ENCODE data around the gene PPIF. TPM values are rescaled to one million over a fixed set of nuclear protein-coding genes. Genes with fewer than 3 reads are reported as not detected.

PPIF gene
- total RNA-seq, 1 donor from 2014 or later: 18.8 TPM

DNA sequence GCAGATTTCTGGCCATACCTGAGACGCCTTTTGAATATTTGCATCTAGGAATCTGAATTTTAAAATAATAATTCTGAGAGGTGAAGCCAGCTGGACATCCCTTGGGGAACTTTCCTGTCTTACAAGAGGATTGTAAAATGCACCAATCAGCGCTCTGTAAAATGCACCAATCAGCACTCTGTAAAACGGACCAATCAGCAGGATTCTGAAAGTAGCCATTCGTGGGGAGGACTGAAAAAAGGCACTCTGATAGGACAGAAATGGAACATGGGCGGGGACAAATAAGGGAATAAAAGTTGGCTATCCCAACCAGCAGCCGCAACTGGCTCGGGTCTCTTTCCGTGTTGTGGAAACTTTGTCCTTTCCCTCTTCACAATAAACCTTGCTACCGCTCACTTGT is 9.9 kb downstream of the PPIF start:
- no peak for DNase-seq (ENCODE audit: low spot score)
- intact Hi-C loops (cut with DNase I): no loop called here
- no peak for ATAC-seq

DNA sequence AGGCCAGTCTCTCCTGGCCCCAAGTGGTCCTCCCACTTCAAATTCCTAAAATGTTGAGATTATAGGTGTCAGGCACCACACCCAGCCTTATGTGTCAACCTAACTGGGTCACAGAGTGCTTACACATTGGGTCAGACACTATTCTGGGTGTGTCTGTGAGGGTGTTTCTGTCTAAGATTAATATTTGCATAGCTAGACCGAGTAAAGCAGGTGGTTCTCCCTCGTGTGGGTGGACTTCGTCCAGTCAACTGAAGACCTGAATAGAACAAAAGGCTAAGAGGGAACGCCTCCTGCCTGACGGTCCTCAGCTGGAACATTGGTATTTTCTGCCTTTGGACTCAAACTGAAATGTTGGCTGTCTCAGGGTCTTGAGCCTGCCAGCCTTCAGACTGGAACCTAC is 11.5 kb downstream of the PPIF start:
- intact Hi-C loops (cut with DNase I): no loop called here
- DNase-seq (ENCODE audit: low spot score) (no peak), ATAC-seq (no peak)

DNA sequence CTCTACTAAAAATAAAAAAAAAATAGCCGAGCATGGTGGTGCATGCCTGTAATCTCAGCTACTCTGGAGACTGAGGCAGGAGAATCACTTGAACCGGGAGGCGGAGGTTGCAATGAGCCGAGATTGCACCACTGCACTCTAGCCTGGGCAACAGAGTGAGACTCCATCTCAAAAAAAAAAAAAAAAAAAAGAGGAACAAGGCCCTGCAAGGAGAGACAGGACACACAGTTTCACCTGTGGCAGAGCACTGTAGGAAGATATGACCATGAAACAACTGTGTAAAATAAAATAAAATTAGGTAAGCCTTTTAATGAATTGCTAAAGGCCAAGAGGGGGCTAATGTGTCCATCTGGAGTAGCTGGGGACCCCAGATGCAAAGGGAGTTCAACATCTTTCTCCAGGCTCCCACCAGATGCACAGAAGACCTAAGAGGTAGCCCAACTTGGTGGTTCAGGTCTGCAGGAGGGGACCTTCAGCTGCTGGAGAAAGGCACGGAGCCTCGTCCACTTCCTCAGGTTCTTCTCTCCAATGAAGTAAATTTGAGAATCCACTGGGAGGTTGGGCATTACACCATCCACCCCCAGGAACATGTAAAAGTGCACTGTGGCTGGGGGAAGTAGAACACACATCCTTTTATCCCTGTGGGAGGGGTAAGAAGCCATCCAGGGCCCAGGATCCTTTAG is 12.7 kb downstream of the PPIF start:
- DNase-seq (ENCODE audit: low spot score): no peak
- intact Hi-C loops (cut with DNase I): no loop called here
- ATAC-seq: no peak

DNA sequence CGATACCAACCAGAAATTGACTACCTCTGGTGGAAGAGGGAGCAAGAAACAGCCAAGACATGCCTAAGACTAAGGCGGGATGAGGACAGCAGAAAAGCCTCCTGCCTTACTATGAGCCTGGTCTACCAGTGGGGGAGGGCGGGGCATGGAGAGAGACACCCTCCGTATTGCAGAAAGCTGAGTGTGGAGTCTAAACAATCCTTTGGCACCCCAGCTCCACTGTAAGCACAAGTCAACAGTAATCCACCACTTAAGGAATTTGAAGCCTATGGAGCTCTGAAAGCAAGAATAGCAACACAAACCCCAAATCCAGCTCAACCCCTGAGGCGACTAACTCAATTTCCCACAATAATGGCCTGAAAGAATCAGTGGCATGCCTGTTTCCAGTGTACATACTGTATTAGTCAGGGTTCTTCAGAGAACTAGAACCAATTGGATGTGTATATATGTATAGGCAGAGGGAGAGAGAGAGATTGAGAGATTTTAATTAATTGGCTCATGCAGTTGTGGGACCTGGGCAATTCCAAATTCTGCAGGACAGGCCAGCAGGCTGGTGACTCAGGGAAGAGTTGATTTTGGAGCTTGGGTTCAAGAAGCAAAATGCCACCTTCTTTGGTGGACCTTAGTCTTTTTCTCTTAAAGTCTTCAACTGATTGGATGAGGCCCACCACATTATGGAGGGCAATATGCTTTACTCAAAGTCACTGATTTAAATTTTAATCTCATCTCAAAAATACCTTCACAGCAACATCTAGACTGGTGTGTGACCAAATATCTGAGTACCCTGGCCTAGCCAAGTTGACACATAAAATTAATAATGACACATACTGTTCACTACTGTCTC is 13.5 kb downstream of the PPIF start:
- DNase-seq (ENCODE audit: low spot score) (no peak), ATAC-seq (no peak)
- intact Hi-C loops (cut with DNase I): no loop called here

DNA sequence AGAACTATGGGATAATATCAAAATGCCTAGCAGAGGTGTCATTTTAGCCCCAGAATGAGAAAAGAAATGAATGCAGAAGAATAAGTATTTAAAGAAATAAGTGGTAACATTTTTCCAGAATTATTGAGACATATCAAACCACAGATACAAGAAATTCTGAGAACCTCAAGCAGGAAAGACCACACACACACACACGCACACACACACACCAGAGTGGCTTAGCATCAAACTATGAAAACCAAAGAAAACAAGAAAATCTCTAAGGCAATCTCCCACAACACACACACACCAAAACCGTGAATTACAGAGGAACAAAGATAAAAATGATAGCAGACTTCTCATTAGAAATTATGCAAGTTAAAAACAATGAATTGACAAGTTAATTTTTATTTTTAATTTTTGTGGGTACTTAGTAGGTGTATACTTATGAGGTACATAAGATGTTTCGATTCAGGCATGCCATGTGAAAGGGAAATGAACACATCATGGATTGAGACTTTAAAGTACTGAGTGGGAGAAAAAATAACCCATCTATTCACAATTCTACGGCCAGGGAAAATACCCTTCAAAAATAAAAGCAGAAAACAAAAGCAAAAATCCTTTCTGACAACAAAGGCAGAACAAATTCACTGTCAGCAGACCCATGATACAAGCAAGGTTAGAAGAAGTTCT is 14.6 kb downstream of the PPIF start:
- DNase-seq (ENCODE audit: low spot score): no peak
- intact Hi-C loops (cut with DNase I): no loop called here
- ATAC-seq: no peak

DNA sequence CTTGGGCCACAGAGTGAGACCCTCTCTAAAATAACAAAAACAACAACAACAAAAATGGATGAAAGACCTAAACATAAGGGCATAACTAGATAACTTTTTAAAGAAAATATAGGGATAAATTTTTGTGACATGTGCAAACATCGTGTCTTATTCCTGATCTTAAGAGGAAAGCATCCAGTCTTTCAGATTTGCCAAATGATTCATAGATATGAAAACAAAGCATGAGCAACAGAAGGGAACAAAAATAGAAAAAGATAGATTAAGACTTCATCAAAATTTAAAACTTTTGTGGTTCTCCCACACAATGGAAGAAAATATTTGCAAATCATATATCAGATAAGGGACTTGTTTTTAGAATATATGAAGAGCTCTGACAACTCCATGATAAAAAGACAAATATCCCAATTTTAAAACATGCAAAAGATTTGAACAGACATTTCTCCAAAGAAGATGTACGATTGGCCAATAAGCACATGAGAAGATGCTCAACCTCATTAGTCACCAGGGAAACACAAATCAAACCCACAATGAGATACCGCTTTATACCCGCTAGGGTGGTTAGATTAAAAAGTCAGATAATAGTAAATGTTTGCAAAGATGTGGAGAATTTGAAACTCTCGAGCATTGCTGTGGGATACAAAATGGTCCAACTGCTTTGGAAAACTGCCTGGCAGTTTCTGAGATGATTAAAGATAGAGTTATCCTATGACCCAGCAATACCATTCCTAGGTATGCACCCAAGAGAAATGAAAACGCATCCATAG is 20.3 kb downstream of the PPIF start:
- ATAC-seq (no peak), DNase-seq (ENCODE audit: low spot score) (no peak)
- intact Hi-C loops (cut with DNase I): no loop called here

DNA sequence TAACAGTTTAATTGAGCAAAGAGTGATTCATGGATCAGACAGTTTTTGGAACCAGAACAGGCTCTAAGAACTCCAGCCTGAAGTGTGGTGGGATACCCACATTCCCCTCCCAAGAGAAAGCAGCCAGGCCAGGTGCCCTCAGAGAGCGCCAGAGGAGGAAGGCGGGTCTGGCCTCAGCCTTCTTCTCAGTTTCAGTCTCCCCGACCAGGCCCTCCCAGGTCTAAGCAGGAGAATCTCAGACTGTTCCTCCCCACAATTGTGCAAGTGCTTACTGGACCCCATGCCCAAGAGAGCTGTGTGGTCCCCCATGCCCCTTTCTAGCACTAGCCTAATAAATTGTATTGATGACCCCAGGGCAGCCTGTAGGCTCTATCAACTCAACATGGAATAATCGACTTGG is 25.6 kb downstream of the PPIF start:
- no peak for DNase-seq (ENCODE audit: low spot score)
- intact Hi-C loops (cut with DNase I): no loop called here
- no peak for ATAC-seq

DNA sequence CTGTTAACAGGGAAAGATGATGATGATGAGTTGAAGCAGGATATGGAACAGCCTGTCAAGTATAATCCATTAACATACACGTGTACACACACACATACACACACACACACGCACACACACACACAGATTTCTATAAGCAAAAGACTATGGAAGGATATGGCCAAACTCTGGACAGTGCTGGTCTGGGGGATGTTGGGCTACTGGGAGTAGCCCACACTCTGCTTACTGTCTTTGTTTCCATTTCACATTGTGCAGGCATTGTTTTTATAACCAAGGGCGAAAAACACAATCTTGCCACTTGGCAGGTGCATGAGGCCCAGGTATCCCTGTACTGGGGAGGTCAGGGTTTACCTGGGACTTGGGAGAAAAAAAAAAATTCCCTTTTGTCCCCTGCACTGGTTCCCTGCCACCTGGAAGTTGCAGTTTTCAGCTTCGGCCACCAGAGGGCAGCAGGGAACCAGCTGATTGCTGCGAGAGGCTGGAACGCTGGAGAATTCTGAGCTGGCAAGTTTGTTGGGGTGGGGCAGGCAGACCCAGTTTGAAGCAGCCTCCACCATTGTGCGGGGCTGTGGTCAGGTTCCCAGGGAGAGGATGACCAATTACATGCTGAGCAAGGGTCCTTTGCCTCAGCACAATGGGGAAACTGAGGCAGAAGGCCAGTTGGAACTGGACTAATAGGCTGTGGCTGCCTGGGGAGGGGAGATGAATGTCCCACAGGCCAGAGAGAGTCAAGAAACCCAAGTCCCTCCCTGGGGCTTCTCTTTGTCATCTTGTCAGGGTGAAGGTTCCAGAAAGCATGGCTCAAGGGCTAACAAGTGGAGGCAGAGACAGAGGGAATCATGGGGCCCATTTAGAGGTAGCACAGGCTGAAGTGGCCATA is 27.3 kb downstream of the PPIF start:
- DNase-seq (ENCODE audit: low spot score) (peak; percentile 92), ATAC-seq (peak; percentile 82)
- intact Hi-C loops (cut with DNase I): no loop called here

DNA sequence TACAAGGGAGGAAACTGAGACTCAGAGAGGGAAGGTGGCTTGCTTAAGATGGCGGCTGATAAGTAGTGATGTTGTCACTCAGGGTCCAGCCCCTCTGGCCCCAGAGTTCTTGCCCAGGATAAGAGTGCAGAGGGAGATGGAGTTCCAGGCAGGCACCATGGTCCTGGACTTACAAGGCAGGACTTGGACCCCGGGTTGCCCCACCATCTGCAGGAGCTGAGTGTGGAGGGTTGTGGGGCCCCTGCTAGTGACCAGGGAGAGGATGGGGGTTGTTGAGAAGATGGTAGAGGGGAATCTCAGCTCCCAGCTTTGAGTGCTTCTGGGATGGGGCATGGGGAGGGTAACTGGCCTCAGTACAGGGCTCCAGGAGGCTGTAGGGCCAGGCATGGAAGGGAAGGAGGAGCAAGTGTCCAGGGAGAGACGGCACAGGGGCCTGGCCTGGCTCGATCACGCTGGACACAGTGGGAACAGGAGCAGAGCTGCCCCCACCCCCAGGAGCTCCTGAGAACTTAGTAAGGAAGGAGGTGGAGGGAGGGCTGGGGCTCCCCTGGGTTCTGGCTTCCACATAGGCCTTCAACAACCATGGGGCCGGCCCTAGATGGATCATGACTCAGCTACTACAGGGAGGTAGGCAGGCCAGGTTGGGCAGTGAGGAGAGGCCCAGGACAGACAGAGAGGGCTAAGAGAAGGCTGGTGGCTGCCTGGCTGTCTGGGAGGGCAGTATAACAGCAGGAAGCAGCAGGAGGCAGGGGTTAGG is 28.2 kb downstream of the PPIF start:
- no peak for ATAC-seq
- intact Hi-C loops (cut with DNase I): no loop called here
- peak; percentile 54 for DNase-seq (ENCODE audit: low spot score)

DNA sequence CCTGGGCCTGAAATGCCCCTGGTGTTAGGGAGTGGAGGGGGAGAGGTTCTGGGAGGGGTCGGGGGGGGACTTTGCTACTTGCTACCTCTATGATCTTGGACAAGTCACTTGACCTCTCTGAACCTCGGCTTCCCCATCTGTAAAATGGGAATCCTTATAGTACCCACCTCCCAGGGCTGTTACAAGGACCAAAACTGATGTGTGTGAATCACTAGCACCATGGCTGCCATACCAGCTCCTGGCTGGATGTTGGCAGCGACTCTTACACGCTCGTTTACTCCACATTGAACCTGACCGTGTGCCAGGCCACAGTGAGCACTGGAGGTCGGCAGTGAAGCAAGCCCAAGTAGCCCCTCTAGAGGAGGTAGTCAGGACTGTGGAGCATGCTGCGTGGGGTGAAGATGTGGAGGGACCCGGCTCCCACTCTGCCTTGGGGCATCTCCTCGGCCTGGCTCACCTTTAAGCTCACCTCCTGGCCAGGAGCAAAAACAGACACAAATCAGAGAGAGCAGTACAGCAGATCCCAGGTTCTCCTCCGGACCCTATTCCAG is 28.9 kb downstream of the PPIF start:
- ATAC-seq (no peak), DNase-seq (ENCODE audit: low spot score) (no peak)
- intact Hi-C loops (cut with DNase I): no loop called here

DNA sequence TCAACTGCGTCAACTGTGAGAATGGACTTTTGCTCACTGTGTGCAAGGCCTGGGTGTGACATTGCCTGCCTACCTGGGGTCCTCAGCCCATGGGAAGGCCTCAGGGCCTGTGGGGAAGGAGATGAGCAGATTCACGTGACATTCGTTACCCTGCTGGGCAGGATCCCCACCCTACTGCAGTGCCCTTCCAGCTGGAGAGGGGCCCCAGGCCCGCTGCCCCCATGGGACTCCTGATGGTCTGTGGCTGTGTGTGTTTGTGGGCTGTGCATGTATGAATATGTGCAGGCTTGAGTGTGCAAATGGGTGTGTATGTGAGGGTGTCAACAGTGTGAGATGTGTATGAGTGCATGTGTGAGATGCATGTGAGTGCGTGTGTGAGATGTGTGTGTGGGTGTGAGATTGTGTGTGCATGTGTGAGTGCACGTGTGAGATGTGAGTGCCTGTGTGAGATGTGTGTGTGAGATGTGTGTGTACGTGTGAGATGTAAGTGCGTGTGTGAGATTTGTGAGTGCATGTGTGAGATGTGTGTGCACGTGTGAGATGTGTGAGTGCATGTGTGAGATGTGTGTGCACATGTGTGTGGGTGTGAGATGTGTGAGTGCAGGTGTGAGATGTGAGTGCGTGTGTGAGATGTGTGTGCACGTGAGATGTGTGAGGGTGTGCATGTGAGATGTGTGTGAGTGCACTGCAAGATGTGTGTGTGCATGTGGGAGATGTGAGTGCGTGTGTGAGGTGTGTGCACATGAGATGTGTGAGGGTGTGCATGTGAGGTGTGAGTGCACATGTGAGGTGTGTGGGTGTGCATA is 29.7 kb downstream of the PPIF start:
- ATAC-seq: no peak
- DNase-seq (ENCODE audit: low spot score): no peak
- intact Hi-C loops (cut with DNase I): no loop called here

DNA sequence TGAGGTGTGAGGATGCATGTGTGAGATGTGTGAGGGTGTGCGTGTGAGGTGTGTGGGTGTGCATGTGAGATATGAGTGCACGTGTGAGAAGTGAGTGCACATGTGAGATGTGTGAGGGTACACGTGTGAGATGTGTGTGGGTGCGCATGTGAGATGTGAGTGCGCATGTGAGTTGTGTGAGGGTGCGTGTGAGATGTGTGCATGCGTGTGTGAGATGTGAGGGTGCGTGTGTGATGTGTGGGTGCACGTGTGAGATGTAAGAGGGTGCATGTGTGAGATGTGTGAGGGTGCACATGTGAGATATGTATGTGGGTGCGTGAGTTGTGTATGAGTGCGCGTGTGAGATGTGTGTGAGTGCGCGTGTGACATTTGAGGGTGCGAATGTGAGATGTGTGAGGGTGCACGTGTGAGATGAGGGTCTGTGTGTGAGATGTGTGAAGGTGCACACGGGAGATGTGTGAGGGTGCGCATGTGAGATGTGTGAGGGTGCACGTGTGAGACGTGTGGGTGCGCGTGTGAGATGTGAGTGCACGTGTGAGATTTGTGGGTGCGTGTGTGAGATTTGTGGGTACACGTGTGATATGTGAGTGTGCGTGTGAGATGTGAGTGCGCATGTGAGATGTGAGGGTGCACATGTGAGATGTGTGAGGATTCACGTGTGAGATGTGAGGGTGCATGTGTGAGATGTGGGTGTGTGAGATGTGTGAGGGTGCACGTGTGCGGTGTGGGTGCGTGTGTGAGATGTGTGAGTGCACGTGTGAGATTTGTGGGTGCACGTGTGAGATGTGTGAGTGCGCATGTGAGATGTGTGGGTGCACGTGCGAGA is 30.5 kb downstream of the PPIF start:
- DNase-seq (ENCODE audit: low spot score) (no peak), ATAC-seq (no peak)
- intact Hi-C loops (cut with DNase I): no loop called here

DNA sequence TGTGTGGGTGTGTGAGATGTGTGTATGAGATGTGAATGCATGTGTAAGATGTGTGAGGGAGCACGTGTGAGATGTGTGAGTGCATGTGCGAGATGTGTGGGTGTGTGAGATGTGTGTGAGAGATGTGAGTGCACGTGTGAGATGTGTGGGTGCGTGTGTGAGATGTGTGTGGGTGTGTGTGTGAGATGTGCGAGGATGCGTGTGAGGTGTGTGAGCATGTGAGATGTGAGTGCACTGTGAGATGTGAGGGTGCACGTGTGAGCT is 31.0 kb downstream of the PPIF start:
- DNase-seq (ENCODE audit: low spot score): no peak
- intact Hi-C loops (cut with DNase I): no loop called here
- ATAC-seq: no peak

DNA sequence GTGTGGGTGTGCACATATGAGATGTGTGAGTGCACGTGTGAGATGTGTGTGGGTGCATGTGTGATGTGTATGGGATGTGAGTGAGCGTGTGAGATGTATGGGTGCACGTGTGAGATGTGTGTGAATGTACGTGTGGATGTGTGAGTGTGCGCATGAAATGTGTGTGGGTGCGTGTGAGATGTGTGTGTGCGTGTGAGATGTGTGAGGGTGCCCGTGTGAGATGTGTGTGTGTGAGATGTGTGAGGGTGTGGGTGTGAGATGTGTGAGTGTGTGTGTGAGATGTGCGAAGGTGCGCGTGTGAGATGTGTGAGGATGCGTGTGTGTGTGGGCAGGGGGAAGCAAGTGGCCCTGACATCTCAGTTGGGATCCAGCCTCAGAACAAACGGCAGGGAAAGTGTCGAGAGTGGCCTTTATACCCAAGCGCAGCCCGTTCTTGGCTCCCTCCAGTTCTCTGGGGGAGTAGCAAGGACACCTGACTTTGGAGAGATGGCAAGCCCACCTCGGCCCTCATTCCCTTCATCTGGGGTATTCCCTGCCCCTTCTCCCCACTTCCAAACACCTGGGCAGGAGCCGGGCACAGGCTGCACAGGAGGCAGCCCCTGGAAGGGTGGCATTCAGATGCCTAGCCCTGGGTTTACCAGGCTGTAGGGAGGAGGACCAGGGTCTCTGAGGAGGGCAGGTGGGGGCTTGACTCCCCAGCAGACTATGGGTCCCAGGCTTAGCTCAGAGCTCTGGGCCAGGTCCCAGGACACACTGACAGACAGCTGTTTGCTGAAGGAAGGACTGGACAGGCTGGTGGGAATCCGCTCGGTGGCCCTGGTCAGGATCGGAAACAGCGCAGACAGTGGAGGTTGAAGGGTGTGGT is 31.6 kb downstream of the PPIF start:
- ATAC-seq (no peak), DNase-seq (ENCODE audit: low spot score) (peak; percentile 55)
- intact Hi-C loops (cut with DNase I): no loop called here

DNA sequence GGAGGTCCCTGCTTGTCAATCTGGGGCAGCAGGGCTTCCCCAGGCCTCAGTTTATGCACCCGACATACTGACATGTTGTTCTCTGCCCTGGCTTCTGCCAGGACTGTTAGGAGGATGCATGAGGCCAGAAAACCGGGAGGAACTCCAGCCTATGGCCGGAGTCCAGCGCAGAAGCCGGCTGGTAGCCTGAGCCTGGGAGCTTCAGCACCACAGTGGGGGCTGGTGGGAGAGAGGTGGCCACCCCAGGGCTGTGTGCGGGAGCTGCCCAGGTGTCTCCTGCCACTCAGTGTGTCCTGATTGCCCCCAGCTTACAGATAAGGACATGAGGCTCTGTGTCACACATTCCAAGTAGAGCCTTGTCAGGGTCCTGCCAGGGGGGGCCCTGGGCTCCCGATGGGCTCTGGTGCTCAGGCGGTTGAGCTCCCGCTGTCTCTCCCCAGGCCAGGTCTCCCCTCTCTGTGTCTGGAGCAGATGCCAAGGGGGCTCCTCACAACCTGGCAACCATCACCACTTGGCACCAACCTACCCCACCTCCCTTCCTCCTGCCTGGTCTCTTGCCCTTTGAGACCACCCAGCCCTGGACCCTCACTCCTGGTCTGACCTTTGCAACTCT is 32.3 kb downstream of the PPIF start:
- intact Hi-C loops (cut with DNase I): no loop called here
- ATAC-seq (peak; percentile 36), DNase-seq (ENCODE audit: low spot score) (peak; percentile 67)

Data from sciatic nerve (tissue), 2 donors.